Trophoblast cell (in vitro differentiated cells and primary cell): Measurements from ENCODE around the gene SMCO2.

ENCODE experiments used
- DNase-seq, 2 donors: peaks; one replicate each; pipeline ENCODE4 v3.0.0-alpha.2; 2016
- H2AFZ ChIP-seq: 2 replicates; pipeline ENCODE4 v1.6.1; 2013; ENCODE audit warnings: low read length, moderate library complexity, mild to moderate bottlenecking; ENCODE audit not compliant: insufficient read depth, poor library complexity
- H2AK5ac ChIP-seq: 2 replicates; pipeline ENCODE4 v1.6.1; 2013; ENCODE audit warnings: mild to moderate bottlenecking, low read length
- H2BK120ac ChIP-seq: 2 replicates; pipeline ENCODE4 v1.6.1; 2013; ENCODE audit warnings: low read length, mild to moderate bottlenecking, moderate library complexity; ENCODE audit not compliant: insufficient read depth, poor library complexity
- H2BK12ac ChIP-seq: 2 replicates; pipeline ENCODE4 v1.6.1; 2013; ENCODE audit warnings: mild to moderate bottlenecking, low read length, moderate library complexity
- H2BK5ac ChIP-seq: 2 replicates; pipeline ENCODE4 v1.6.1; 2013; ENCODE audit warnings: low read length, low read depth, moderate library complexity, mild to moderate bottlenecking; ENCODE audit not compliant: poor library complexity
- H3K14ac ChIP-seq: 2 replicates; pipeline ENCODE4 v1.6.1; 2013; ENCODE audit warnings: mild to moderate bottlenecking, low read length
- H3K18ac ChIP-seq: 2 replicates; pipeline ENCODE4 v1.6.1; 2013; ENCODE audit warnings: mild to moderate bottlenecking, low read length
- H3K23ac ChIP-seq: 2 replicates; pipeline ENCODE4 v1.6.1; 2013; ENCODE audit warnings: low read length
- H3K27ac ChIP-seq: 2 replicates; pipeline ENCODE4 v1.5.1; 2013; ENCODE audit warnings: low read depth, mild to moderate bottlenecking, inconsistent platforms, low read length, moderate library complexity
- H3K27me3 ChIP-seq: 2 replicates; pipeline ENCODE4 v1.6.1; 2013; ENCODE audit warnings: inconsistent platforms, mild to moderate bottlenecking, low read length, moderate library complexity; ENCODE audit not compliant: insufficient read depth
- H3K36me3 ChIP-seq, 2 experiments: 1 replicate in 1 of 2; 2 replicates in 1 of 2; pipeline ENCODE4 v1.6.1; 2013; ENCODE audit warnings: low read length in 2 of 2, mild to moderate bottlenecking in 2 of 2, moderate library complexity in 1 of 2; ENCODE audit not compliant: insufficient read depth in 2 of 2, control insufficient read depth in 1 of 2
- H3K4ac ChIP-seq: 2 replicates; pipeline ENCODE4 v1.6.1; 2013; ENCODE audit warnings: low read depth, mild to moderate bottlenecking, low read length, moderate library complexity
- H3K4me1 ChIP-seq, 2 experiments: 1 replicate in 1 of 2; 2 replicates in 1 of 2; pipeline ENCODE4 v1.6.1; 2013; ENCODE audit warnings: low read length in 2 of 2, mild to moderate bottlenecking in 2 of 2, moderate library complexity in 1 of 2; ENCODE audit not compliant: insufficient read depth in 2 of 2, control insufficient read depth in 1 of 2
- H3K4me2 ChIP-seq: 2 replicates; pipeline ENCODE4 v1.6.1; 2013; ENCODE audit warnings: inconsistent platforms, mild to moderate bottlenecking, low read length, moderate library complexity
- H3K4me3 ChIP-seq: 2 replicates; pipeline ENCODE4 v1.5.1; 2013; ENCODE audit warnings: mild to moderate bottlenecking, low read depth, low read length, inconsistent platforms
- H3K79me1 ChIP-seq: one replicate; pipeline ENCODE4 v1.6.1; 2013; ENCODE audit warnings: low read length
- H3K79me2 ChIP-seq: 2 replicates; pipeline ENCODE4 v1.6.1; 2013; ENCODE audit warnings: low read length, mild to moderate bottlenecking; ENCODE audit not compliant: control insufficient read depth, insufficient read depth, poor library complexity
- H3K9ac ChIP-seq: 2 replicates; pipeline ENCODE4 v1.6.1; 2013; ENCODE audit warnings: mild to moderate bottlenecking, low read length
- H3K9me3 ChIP-seq: 2 replicates; pipeline ENCODE4 v1.6.1; 2013; ENCODE audit warnings: low read depth, mild to moderate bottlenecking, control low read depth, inconsistent platforms, low read length; ENCODE audit not compliant: insufficient read depth
- H4K12ac ChIP-seq: 2 replicates; pipeline ENCODE4 v1.6.1; 2013; ENCODE audit warnings: low read depth, mild to moderate bottlenecking, low read length, moderate library complexity
- H4K8ac ChIP-seq: 2 replicates; pipeline ENCODE4 v1.6.1; 2013; ENCODE audit warnings: low read depth, mild to moderate bottlenecking, low read length, moderate library complexity
- H4K91ac ChIP-seq: one replicate; pipeline ENCODE4 v1.6.1; 2013; ENCODE audit warnings: low read depth, mild to moderate bottlenecking, low read length, moderate library complexity
- WGBS: extraction: QIAGEN DNeasy Blood & Tissue Kit; methylation state at CpG from one replicate; pipeline ENCODE4 v1.1.7; 2013; ENCODE audit warnings: missing lambda C conversion rate; ENCODE audit not compliant: insufficient read length, insufficient coverage; ENCODE audit errors: extremely low coverage; 5-methylcytosine and 5-hydroxymethylcytosine counted together

SMCO2 gene

DNA sequence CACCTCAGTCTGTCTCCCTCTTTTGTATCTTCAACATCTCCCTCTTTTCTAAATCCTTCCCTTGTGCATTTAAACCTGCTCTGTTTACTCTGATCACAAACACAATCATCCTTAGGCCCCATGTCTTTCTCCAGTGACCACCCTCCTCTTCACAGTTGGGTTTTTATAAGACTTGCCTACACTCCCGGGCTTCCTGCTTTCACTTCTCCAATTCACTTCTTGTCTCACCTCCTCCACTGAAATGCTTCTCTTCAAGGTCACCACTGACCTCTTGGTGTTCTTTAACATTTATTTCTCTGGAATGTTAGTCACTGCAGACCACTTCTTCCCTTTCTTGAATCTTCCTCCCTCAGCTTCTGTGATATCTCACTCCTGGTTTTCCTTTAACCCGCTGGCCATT lies 8.7 kb upstream of the SMCO2 start:
- Histone ChIP-seq H2BK12ac (no peak overlapping the region), H3K9ac (no peak overlapping the region)
- no CpG with 5 or more reads among the region's 2 CpGs for WGBS

DNA sequence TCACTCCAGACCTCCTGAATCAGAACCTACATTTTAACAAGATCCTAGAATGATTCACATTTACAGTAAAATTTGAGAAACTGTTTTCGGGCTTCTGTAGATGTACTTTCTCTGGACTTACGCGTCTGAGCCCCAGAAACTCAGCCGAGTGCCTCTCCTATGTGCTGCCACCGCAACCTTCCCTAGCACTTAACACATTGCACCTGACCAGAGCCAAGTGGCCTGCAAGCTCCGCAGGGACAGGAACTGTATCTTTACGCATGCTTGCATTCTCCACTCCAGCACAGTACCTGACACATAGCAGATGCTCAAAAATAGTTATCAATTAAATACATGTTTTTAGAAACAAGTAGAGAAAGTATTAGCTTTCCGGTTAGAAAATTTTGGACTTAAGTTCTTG lies 1.2 kb downstream of the SMCO2 start:
- Histone ChIP-seq H3K9ac (no peak overlapping the region), H3K4me3 (no peak overlapping the region), H3K9me3 (no peaks in the 10 kb centered on the region), H3K36me3 (no peaks in the 10 kb centered on the region), H2AK5ac (no peak overlapping the region), H4K12ac (no peak overlapping the region), H3K14ac (no peak overlapping the region), H4K91ac (no peak overlapping the region), H3K27ac (no peak overlapping the region), H3K79me1 (no peaks in the 10 kb centered on the region), H3K4ac (no peak overlapping the region), H2AFZ (no peak overlapping the region), H2BK5ac (no peak overlapping the region), H3K4me1 (no peaks in the 10 kb centered on the region), H2BK120ac (no peak overlapping the region), H2BK12ac (no peak overlapping the region), H4K8ac (no peak overlapping the region), H3K79me2 (no peaks in the 10 kb centered on the region), H3K18ac (no peak overlapping the region), H3K23ac (no peak overlapping the region), H3K27me3 (no peaks in the 10 kb centered on the region), H3K4me2 (no peak overlapping the region)
- DNase-seq: no peak
- no CpG with 5 or more reads among the region's 8 CpGs for WGBS

More for the DNA sequence above, 8.7 kb upstream of the SMCO2 start:
- Histone ChIP-seq H3K4me1 (no peaks in the 10 kb centered on the region), H3K14ac (no peak overlapping the region), H2BK120ac (no peak overlapping the region), H2BK5ac (no peak overlapping the region), H2AFZ (no peak overlapping the region), H3K79me1 (no peaks in the 10 kb centered on the region), H4K12ac (no peak overlapping the region), H3K27me3 (no peaks in the 10 kb centered on the region), H3K4me2 (no peak overlapping the region), H3K18ac (no peak overlapping the region), H3K79me2 (no peaks in the 10 kb centered on the region), H3K4ac (no peak overlapping the region), H2AK5ac (no peak overlapping the region), H4K91ac (no peak overlapping the region), H3K4me3 (no peak overlapping the region), H3K9me3 (no peaks in the 10 kb centered on the region), H3K27ac (no peak overlapping the region), H3K23ac (no peak overlapping the region), H4K8ac (no peak overlapping the region), H3K36me3 (no peaks in the 10 kb centered on the region)
- no peak for DNase-seq

DNA sequence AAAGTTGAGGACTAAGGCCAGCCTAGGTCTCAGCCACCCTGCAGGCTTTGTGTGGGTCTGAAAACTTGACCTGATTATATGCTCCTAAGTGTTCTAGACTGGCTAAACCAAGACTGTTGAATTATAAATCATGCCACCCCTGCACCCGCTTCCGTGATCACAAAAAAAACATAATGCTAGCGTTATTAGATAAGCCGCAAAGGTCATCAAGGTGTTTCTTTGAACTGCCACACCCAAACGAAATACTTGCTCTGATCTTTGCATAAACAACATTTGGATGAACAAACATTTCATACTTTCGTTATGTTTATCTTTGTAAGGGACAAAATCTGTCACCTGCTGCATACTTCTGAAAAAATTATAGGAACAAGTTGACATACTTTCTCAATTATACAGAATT lies 2.5 kb downstream of the SMCO2 start:
- Histone ChIP-seq H4K91ac (no peak overlapping the region), H3K18ac (no peak overlapping the region), H2AK5ac (no peak overlapping the region), H3K23ac (no peak overlapping the region), H3K4me1 (peaks cover 0 to 3% of the 10 kb centered on the region in 2 experiments), H3K9me3 (no peaks in the 10 kb centered on the region), H3K4ac (no peak overlapping the region), H4K12ac (no peak overlapping the region), H3K4me2 (no peak overlapping the region), H3K14ac (no peak overlapping the region), H3K79me2 (no peaks in the 10 kb centered on the region), H4K8ac (no peak overlapping the region), H3K79me1 (no peaks in the 10 kb centered on the region), H3K4me3 (no peak overlapping the region), H3K27ac (no peak overlapping the region), H3K36me3 (no peaks in the 10 kb centered on the region), H2BK5ac (no peak overlapping the region), H2AFZ (no peak overlapping the region), H3K27me3 (no peaks in the 10 kb centered on the region), H2BK12ac (no peak overlapping the region), H3K9ac (no peak overlapping the region), H2BK120ac (no peak overlapping the region)
- no peak for DNase-seq
- no CpG with 5 or more reads among the region's 6 CpGs for WGBS

DNA sequence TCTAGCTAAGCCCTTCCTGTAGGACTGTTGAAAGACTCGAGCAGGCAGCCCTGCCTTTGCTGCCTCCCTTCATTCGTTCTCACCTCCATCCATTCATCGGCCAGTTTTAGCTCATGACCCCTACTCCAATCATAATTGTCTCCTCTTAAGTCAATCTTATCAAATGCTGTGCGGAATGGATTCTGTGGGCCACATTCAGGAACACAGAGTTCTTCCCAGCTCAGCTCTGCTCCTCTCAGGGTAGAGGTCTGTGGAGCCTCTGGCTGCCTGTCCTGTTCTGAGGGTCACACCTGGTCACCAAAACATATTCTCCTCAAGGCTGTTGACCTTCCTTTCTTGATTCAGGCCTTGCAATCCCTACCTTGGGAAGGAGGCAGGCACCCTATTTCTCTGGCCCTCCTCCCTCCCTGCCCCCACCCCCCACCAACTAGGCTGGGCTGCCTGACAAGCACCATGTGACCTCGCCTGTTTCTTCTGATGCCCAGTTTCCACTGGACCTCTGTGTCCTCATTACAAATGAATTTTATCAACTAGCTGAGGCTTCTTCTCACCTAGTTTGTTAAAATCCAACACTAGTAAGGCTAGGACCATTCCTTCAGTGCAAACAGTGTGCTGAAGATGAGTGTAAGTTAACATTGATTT lies 3.5 kb downstream of the SMCO2 start:
- no peak overlapping the region for H3K27ac ChIP-seq
- no peak overlapping the region for H3K4me3 ChIP-seq
- H3K79me1 ChIP-seq: no peaks in the 10 kb centered on the region
- no peak overlapping the region for H3K18ac ChIP-seq
- no peaks in the 10 kb centered on the region for H3K36me3 ChIP-seq
- H3K23ac ChIP-seq: no peak overlapping the region
- DNase-seq: no peak
- no peak overlapping the region for H2BK12ac ChIP-seq
- H3K79me2 ChIP-seq: no peaks in the 10 kb centered on the region
- no peak overlapping the region for H2BK5ac ChIP-seq
- no peak overlapping the region for H2BK120ac ChIP-seq
- no peak overlapping the region for H2AK5ac ChIP-seq
- H3K9me3 ChIP-seq: no peaks in the 10 kb centered on the region
- H3K27me3 ChIP-seq: no peaks in the 10 kb centered on the region
- peaks cover 0 to 3% of the 10 kb centered on the region in 2 experiments for H3K4me1 ChIP-seq
- WGBS: no CpG with 5 or more reads among the region's 5 CpGs
- no peak overlapping the region for H4K91ac ChIP-seq
- H4K12ac ChIP-seq: no peak overlapping the region
- no peak overlapping the region for H3K14ac ChIP-seq
- no peak overlapping the region for H4K8ac ChIP-seq
- H3K4me2 ChIP-seq: no peak overlapping the region
- H3K9ac ChIP-seq: no peak overlapping the region
- no peak overlapping the region for H2AFZ ChIP-seq
- no peak overlapping the region for H3K4ac ChIP-seq
